Glomerular visceral epithelial cell (primary cell): Measurements from ENCODE around the gene KCNH1.

Experiments
- DNase-seq: peaks from one replicate; pipeline ENCODE4 v3.0.0-alpha.2; 2016; ENCODE audit errors: extremely low spot score

KCNH1 gene

GRCh38 chr1:211133836-211134669 is at the start of gene KCNH1:
TSS of gene KCNH1 (minus strand) at chr1:211134148. CDS start at chr1:211133945, 203 bp downstream.
- DNase-seq, result peak; percentile 94

GRCh38 chr1:211182746-211183145 is 48.8 kb upstream of the KCNH1 start:
- no peak for DNase-seq

- DNase-seq, result no peak
Observed at GRCh38 chr1:211174375-211174774, 40.4 kb upstream of the KCNH1 start.

- DNase-seq, result no peak
Observed at GRCh38 chr1:211172657-211173056, 38.7 kb upstream of the KCNH1 start.

- no peak for DNase-seq
Observed at GRCh38 chr1:211169353-211169752, 35.4 kb upstream of the KCNH1 start.

GRCh38 chr1:211158866-211159265 is 24.9 kb upstream of the KCNH1 start:
- DNase-seq, result no peak

GRCh38 chr1:211155040-211155439 is 21.1 kb upstream of the KCNH1 start:
- no peak for DNase-seq

GRCh38 chr1:211153932-211154331 is 20.0 kb upstream of the KCNH1 start:
- DNase-seq, result no peak

GRCh38 chr1:211148366-211148765 is 14.4 kb upstream of the KCNH1 start:
- no peak for DNase-seq

GRCh38 chr1:211145944-211146343 is 12.0 kb upstream of the KCNH1 start:
- no peak for DNase-seq

GRCh38 chr1:211135342-211135950 is 1.5 kb upstream of the KCNH1 start:
- peak; percentile 73 for DNase-seq

- peak; percentile 63 for DNase-seq
Observed at GRCh38 chr1:211133393-211133835, 534 bp downstream of the KCNH1 start.

GRCh38 chr1:211132721-211133392 is 1.1 kb downstream of the KCNH1 start:
- DNase-seq, result no peak

- no peak for DNase-seq
Observed at GRCh38 chr1:211129776-211130175, 4.2 kb downstream of the KCNH1 start.

- DNase-seq, result no peak
Observed at GRCh38 chr1:211127166-211127565, 6.8 kb downstream of the KCNH1 start.

- no peak for DNase-seq
Observed at GRCh38 chr1:211126622-211127021, 7.3 kb downstream of the KCNH1 start.

GRCh38 chr1:211118407-211119102 is 15.4 kb downstream of the KCNH1 start:
- no peak for DNase-seq

GRCh38 chr1:211114446-211114845 is 19.5 kb downstream of the KCNH1 start:
- no peak for DNase-seq

GRCh38 chr1:211113566-211113965 is 20.4 kb downstream of the KCNH1 start:
- DNase-seq, result no peak

GRCh38 chr1:211111351-211111750 is 22.6 kb downstream of the KCNH1 start:
- DNase-seq, result no peak

- no peak for DNase-seq
Observed at GRCh38 chr1:211101481-211101880, 32.5 kb downstream of the KCNH1 start.

GRCh38 chr1:211099393-211099792 is 34.6 kb downstream of the KCNH1 start:
- no peak for DNase-seq
